C4-2B (cell line): Measurements from ENCODE around the gene MACF1.
"Not testable (repeated sequence)": the region's sequence is repeated elsewhere in the genome, so short reads cannot be mapped to it uniquely, and the experiment has no call there.

Source experiments
- H3K27ac ChIP-seq: fragments of 450-650 bp; 2 replicates; pipeline ENCODE4 v1.5.1; 2017
- ZFX ChIP-seq: fragments of 450-650 bp; IDR thresholded peaks from 2 replicates; pipeline ENCODE4 v1.6.1; 2017
- TF ChIP-seq, protein P1 (sequence below): fragments of 450-650 bp; conservative IDR thresholded peaks from 2 replicates; pipeline ENCODE4 v1.5.1; 2017; ENCODE audit warnings: mild to moderate bottlenecking

The MACF1 gene, protein sequence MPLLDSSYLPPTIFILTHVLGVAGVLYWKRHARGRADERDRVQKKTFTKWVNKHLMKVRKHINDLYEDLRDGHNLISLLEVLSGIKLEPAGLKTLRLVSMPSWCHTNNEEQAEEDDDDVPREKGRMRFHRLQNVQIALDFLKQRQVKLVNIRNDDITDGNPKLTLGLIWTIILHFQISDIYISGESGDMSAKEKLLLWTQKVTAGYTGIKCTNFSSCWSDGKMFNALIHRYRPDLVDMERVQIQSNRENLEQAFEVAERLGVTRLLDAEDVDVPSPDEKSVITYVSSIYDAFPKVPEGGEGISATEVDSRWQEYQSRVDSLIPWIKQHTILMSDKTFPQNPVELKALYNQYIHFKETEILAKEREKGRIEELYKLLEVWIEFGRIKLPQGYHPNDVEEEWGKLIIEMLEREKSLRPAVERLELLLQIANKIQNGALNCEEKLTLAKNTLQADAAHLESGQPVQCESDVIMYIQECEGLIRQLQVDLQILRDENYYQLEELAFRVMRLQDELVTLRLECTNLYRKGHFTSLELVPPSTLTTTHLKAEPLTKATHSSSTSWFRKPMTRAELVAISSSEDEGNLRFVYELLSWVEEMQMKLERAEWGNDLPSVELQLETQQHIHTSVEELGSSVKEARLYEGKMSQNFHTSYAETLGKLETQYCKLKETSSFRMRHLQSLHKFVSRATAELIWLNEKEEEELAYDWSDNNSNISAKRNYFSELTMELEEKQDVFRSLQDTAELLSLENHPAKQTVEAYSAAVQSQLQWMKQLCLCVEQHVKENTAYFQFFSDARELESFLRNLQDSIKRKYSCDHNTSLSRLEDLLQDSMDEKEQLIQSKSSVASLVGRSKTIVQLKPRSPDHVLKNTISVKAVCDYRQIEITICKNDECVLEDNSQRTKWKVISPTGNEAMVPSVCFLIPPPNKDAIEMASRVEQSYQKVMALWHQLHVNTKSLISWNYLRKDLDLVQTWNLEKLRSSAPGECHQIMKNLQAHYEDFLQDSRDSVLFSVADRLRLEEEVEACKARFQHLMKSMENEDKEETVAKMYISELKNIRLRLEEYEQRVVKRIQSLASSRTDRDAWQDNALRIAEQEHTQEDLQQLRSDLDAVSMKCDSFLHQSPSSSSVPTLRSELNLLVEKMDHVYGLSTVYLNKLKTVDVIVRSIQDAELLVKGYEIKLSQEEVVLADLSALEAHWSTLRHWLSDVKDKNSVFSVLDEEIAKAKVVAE (N-terminal part only)

GRCh38 chr1:39204441-39205081 is at the start of gene MACF1:
Gene MACF1, plus strand, starts transcription at chr1:39204695. Its CDS starts 328 bp downstream, at chr1:39205023.
- TF ChIP-seq ZFX: no peak
- TF ChIP-seq, protein P1, sequence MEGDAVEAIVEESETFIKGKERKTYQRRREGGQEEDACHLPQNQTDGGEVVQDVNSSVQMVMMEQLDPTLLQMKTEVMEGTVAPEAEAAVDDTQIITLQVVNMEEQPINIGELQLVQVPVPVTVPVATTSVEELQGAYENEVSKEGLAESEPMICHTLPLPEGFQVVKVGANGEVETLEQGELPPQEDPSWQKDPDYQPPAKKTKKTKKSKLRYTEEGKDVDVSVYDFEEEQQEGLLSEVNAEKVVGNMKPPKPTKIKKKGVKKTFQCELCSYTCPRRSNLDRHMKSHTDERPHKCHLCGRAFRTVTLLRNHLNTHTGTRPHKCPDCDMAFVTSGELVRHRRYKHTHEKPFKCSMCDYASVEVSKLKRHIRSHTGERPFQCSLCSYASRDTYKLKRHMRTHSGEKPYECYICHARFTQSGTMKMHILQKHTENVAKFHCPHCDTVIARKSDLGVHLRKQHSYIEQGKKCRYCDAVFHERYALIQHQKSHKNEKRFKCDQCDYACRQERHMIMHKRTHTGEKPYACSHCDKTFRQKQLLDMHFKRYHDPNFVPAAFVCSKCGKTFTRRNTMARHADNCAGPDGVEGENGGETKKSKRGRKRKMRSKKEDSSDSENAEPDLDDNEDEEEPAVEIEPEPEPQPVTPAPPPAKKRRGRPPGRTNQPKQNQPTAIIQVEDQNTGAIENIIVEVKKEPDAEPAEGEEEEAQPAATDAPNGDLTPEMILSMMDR: no peak
- H3K27ac ChIP-seq: no peak within 1 kb of the TSS

- peak overlapping the region; percentile 61; the same call in 1 of the 2 replicates for H3K27ac ChIP-seq
- TF ChIP-seq, protein P1: no peak
- no peak for TF ChIP-seq ZFX
These were observed 47.2 kb upstream of the MACF1 start for GRCh38 chr1:39157304-39157703.

DNA sequence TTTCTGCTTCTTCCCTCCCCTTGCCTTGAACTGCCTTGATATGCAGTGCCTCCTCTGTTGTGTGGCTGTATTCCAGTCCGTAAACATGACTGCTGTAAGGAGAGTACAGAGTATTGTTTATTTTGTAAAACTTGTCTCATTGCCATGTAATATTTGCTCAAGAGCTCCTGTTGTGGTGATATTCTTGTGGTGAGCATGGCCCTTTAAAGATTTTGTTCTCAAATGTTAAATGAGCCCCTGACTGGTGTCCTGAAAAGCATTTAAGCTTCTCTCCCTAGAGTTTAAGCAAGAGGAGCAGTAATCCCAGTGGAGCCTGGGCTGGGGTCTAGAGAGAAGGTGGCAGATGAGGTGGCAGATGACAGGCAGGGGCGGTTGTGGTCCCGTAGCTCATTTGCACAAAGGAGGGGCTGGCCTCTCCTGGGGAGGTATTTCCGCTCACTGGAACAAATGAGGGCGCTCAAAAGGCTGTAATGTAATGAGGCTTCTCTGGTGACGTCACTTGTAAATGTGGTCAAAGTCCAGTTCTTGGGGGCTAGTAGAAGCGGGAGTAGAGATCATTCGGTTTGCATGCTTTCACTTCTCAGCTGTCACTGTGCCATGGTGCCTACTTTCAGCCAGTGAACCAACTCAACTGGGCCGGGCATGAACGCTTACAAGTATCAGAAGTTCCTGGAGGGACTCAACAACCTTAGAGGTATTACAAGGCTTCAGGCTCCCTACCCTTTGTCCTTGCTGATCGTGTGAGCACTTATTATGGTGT is 46.0 kb upstream of the MACF1 start:
- TF ChIP-seq ZFX: no peak
- TF ChIP-seq, protein P1: no peak; the same call in 1 of the 2 replicates
- H3K27ac ChIP-seq: peak overlapping the region; percentile 61

- H3K27ac ChIP-seq: peak overlapping the region; percentile 61
- TF ChIP-seq, protein P1: no peak
- TF ChIP-seq ZFX: no peak
These were observed 45.1 kb upstream of the MACF1 start for GRCh38 chr1:39159224-39160036.

DNA sequence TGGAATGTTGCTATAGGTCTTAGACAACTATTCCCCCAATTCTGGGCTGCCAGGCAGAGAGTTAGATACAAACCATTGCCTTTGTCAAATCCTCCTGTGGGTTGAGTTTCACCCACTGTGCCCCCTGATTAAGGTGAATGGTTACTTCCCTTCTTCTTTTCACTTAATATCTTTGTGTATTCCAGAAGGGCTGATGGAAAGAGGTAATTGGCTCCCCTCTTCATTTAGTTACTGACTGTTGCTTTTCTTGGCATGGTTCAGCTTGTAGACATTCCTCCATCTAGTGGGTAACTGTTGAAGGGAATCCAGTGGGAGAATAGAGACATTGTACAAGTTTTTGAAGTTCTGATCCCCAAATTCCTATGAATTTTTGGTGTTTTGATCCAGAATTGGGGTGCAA is 43.8 kb upstream of the MACF1 start:
- no peak overlapping the region for H3K27ac ChIP-seq
- TF ChIP-seq, protein P1: no peak
- no peak for TF ChIP-seq ZFX

- H3K27ac ChIP-seq: not testable (repeated sequence)
These were observed 42.7 kb upstream of the MACF1 start for GRCh38 chr1:39161811-39162210.
